A549 (cell line): ENCODE data around the gene CRIP2. TPM values are rescaled to one million over a fixed set of nuclear protein-coding genes. Genes with fewer than 3 reads are reported as not detected.

Experiments used
- ATAC-seq, 2 experiments: fragments of 200-7000 bp in 1 of 2; fragments of >200 bp in 1 of 2; cut with Nextera tagmentation in 1 of 2; cut with Tn5 transposase in 1 of 2; 3 replicates each; pipeline versions ENCODE4 v1.8.0 to v1.9.1; 2018 to 2020; ENCODE audit warnings: mild to moderate bottlenecking in 1 of 2, moderate library complexity in 1 of 2
- CTCF ChIA-PET: fragments of 300-600 bp; sonication (Branson Sonifier 250); formaldehyde crosslinking; extraction: SDS; loops from one replicate; lab custom pipeline; 2021; ENCODE audit warnings: antibody characterized with exemption, inconsistent platforms; lab: Yijun Ruan, JAX
- POLR2A ChIA-PET: fragments of 350-600 bp; formaldehyde crosslinking; extraction: SDS; loops from one replicate; lab custom pipeline; 2021; ENCODE audit warnings: antibody characterized with exemption, inconsistent platforms; lab: Yijun Ruan, JAX
- DNase-seq, 2 experiments: peaks; one replicate each; pipeline versions ENCODE4 v3.0.0 to v3.0.0-alpha.2; 2011 to 2016; ENCODE audit warnings: low read depth in 1 of 2, low spot score in 1 of 2
- FAIRE-seq: peaks from 2 replicates; lab custom pipeline; 2011; peaks lifted over from hg19 to GRCh38; lab: Jason Lieb, UNC
- H3K27ac ChIP-seq, 2 experiments: fragments of >200 bp; sonication (Bioruptor Twin); formaldehyde crosslinking; 3 replicates each; pipeline ENCODE4 v1.5.1; 2016 to 2017
- H3K4me1 ChIP-seq: fragments of >200 bp; sonication (Bioruptor Twin); formaldehyde crosslinking; 3 replicates; pipeline ENCODE4 v1.6.1; 2016
- H3K4me2 ChIP-seq: fragments of >200 bp; sonication (Bioruptor Twin); formaldehyde crosslinking; 3 replicates; pipeline ENCODE4 v1.6.1; 2016
- H3K4me3 ChIP-seq: fragments of >200 bp; sonication (Bioruptor Twin); formaldehyde crosslinking; 3 replicates; pipeline ENCODE4 v1.5.1; 2016
- H3K9me3 ChIP-seq: fragments of >200 bp; sonication (Bioruptor Twin); formaldehyde crosslinking; 3 replicates; pipeline ENCODE4 v1.6.1; 2016
- ATOH8 ChIP-seq: fragments of 250-450 bp; sonication (Bioruptor Pico); IDR thresholded peaks from 2 replicates; pipeline ENCODE4 v1.5.0; 2020; ENCODE audit warnings: low read depth, mild to moderate bottlenecking, moderate library complexity
- CBX2 ChIP-seq: fragments of 200-600 bp; sonication (generic); IDR thresholded peaks from 2 replicates; pipeline ENCODE4 v1.6.1; 2016; ENCODE audit warnings: low read depth, mild to moderate bottlenecking, borderline replicate concordance
- CHD2 ChIP-seq: fragments of 150-350 bp; IDR thresholded peaks from 2 replicates; pipeline ENCODE4 v1.6.1; 2014; ENCODE audit warnings: low read length; ENCODE audit not compliant: partially characterized antibody
- EHMT2 ChIP-seq: fragments of 200-600 bp; sonication (generic); IDR thresholded peaks from 2 replicates; pipeline ENCODE4 v1.6.1; 2016; ENCODE audit warnings: antibody characterized with exemption, low read depth, mild to moderate bottlenecking, moderate library complexity
- ELK1 ChIP-seq: fragments of 150-350 bp; IDR thresholded peaks from 2 replicates; pipeline ENCODE4 v1.6.1; 2014; ENCODE audit warnings: low read depth, mild to moderate bottlenecking, low read length
- ESRRA ChIP-seq: fragments of 150-350 bp; IDR thresholded peaks from 2 replicates; pipeline ENCODE4 v1.6.1; 2014; ENCODE audit warnings: mild to moderate bottlenecking, low read length, borderline replicate concordance
- GATA3 ChIP-seq: IDR thresholded peaks from 2 replicates; pipeline ENCODE4 v1.6.1; 2012; ENCODE audit warnings: borderline replicate concordance
- HOXB13 ChIP-seq: fragments of 250-450 bp; sonication (Bioruptor Pico); IDR thresholded peaks from 2 replicates; pipeline ENCODE4 v1.5.0; 2020; ENCODE audit warnings: low read depth, mild to moderate bottlenecking, moderate library complexity
- JUNB ChIP-seq: fragments of >200 bp; sonication (Bioruptor Twin); formaldehyde crosslinking; IDR thresholded peaks from 2 replicates; pipeline ENCODE4 v1.6.1; 2016
- KDM1A ChIP-seq: fragments of 200-600 bp; sonication (generic); IDR thresholded peaks from 2 replicates; pipeline ENCODE4 v1.6.1; 2016; ENCODE audit warnings: low read depth, mild to moderate bottlenecking
- KDM5A ChIP-seq: fragments of 200-600 bp; sonication (generic); IDR thresholded peaks from 2 replicates; pipeline ENCODE4 v1.6.1; 2016; ENCODE audit warnings: antibody characterized with exemption, mild to moderate bottlenecking
- MAFK ChIP-seq: fragments of 450-650 bp; IDR thresholded peaks from 2 replicates; pipeline ENCODE4 v1.6.1; 2014; ENCODE audit not compliant: partially characterized antibody
- MAX ChIP-seq: IDR thresholded peaks from 2 replicates; pipeline ENCODE4 v1.6.1; 2012
- MAZ ChIP-seq: fragments of 150-350 bp; IDR thresholded peaks from 2 replicates; pipeline ENCODE4 v1.6.1; 2014; ENCODE audit warnings: antibody characterized with exemption, low read depth, low read length, borderline replicate concordance
- NR3C1 ChIP-seq: fragments of >200 bp; sonication (Bioruptor Twin); formaldehyde crosslinking; IDR thresholded peaks from 3 replicates; pipeline ENCODE4 v1.6.1; 2017
- PBX3 ChIP-seq: IDR thresholded peaks from 2 replicates; pipeline ENCODE4 v1.6.1; 2012
- POLR2A ChIP-seq: IDR thresholded peaks from 2 replicates; pipeline ENCODE4 v1.6.1; 2012; ENCODE audit warnings: mild to moderate bottlenecking, low read length
- RAD21 ChIP-seq, 2 experiments: fragments of >200 bp in 1 of 2; sonication (Bioruptor Twin) in 1 of 2; formaldehyde crosslinking in 1 of 2; IDR thresholded peaks in 1 of 2; conservative IDR thresholded peaks in 1 of 2; 2 replicates in 1 of 2; 3 replicates in 1 of 2; pipeline ENCODE4 v1.6.1; 2012 to 2018; ENCODE audit warnings: inconsistent platforms in 1 of 2
- RCOR1 ChIP-seq: fragments of 150-350 bp; IDR thresholded peaks from 2 replicates; pipeline ENCODE4 v1.6.1; 2014; ENCODE audit warnings: antibody characterized with exemption, low read length, low read depth
- RNF2 ChIP-seq: fragments of 200-600 bp; sonication (generic); IDR thresholded peaks from 2 replicates; pipeline ENCODE4 v1.6.1; 2016; ENCODE audit warnings: low read depth, mild to moderate bottlenecking, antibody characterized with exemption, moderate library complexity, borderline replicate concordance
- SMC3 ChIP-seq: fragments of >200 bp; sonication (Bioruptor Twin); formaldehyde crosslinking; IDR thresholded peaks from 3 replicates; pipeline ENCODE4 v1.6.1; 2018; ENCODE audit warnings: inconsistent platforms
- ZSCAN20 ChIP-seq: fragments of 250-450 bp; sonication (Bioruptor Pico); IDR thresholded peaks from 2 replicates; pipeline ENCODE4 v1.8.0; 2022; ENCODE audit warnings: mild to moderate bottlenecking, moderate library complexity
- WGBS: methylation state at CpG from one replicate; pipeline ENCODE4 v1.1.6; 2017; ENCODE audit errors: missing lambda C conversion rate; 5-methylcytosine and 5-hydroxymethylcytosine counted together
- polyA plus RNA-seq, 4 experiments: library from polyadenylated mRNA; depleted of rRNA in 3 of 4; stranded (reverse); fragments of >200 nt; fragmentation: RNase III in 1 of 4; extraction: RNeasy Plus Mini Kit Qiagen cat#74134 plus additional on column Dnase treatment in 1 of 4; gene quantifications; 2 replicates in 3 of 4; 3 replicates in 1 of 4; pipeline ENCODE4 v1.2.3, GENCODE V29; 2011 to 2017

Gene CRIP2
- polyA plus RNA-seq, 2 of the 4 experiments (the other 2 are of a cell fraction), result 41.0 to 67.3 TPM

- TF ChIP-seq ATOH8 (no peak), ZSCAN20 (CRISPR knock-in tag) (no peak)
These were observed 8.9 kb downstream of the CRIP2 start (continued) for GRCh38 chr14:105483300-105484068.

- 81% methylated on average over 14 of the region's 20 CpGs for WGBS
- ChIA-PET POLR2A (no interaction called here), CTCF (interaction anchor here (1.0 to 4.7 kb wide), 4 partner anchors 14 to 44 kb away, joined by 3 to 107 read pairs (median 16); no protein-coding TSS in a partner anchor)
- TF ChIP-seq MAFK (no peak), EHMT2 (no peak), KDM5A (no peak), RCOR1 (no peak), POLR2A (peak; percentile 4; the same call in 1 of the 2 replicates)
- H3K4me1 ChIP-seq, result peaks cover 84% of the 10 kb centered on the region
- no peak for FAIRE-seq
- no peaks in the 10 kb centered on the region for H3K9me3 ChIP-seq
- H3K4me2 ChIP-seq, result 0 out of 3 replicates have a peak overlapping the region, but pooled peaks have one; percentile 5
- H3K4me3 ChIP-seq, result no peak overlapping the region
- H3K27ac ChIP-seq, result peak overlapping the region; percentile 99 to 100; a peak in 4 of 6 replicates
- DNase-seq, result peak in 1 of 2 experiments; percentile 53
- no peak for ATAC-seq
These were observed 9.7 kb downstream of the CRIP2 start for GRCh38 chr14:105484069-105484996.

GRCh38 chr14:105484997-105485393, 10.4 kb downstream of the CRIP2 start:
- H3K4me1 ChIP-seq, result peaks cover 80% of the 10 kb centered on the region
- DNase-seq (no peak), FAIRE-seq (no peak), ATAC-seq (no peak)
- WGBS, result 89% methylated on average over 15 of the region's 16 CpGs
- H3K4me2 ChIP-seq, result no peak overlapping the region
- no peak overlapping the region for H3K4me3 ChIP-seq
- H3K9me3 ChIP-seq, result no peaks in the 10 kb centered on the region
- POLR2A ChIA-PET, result no interaction called here
- CTCF ChIA-PET, result interaction anchor here (1.0 to 1.4 kb wide), 2 partner anchors 28 to 45 kb away, joined by 3 to 4 read pairs; no protein-coding TSS in a partner anchor
- no peak for TF ChIP-seq KDM1A
- no peak for TF ChIP-seq PBX3
- no peak for TF ChIP-seq ZSCAN20 (CRISPR knock-in tag)
- peak overlapping the region in 1 of 2 experiments; percentile 99; a peak in 3 of 6 replicates for H3K27ac ChIP-seq

GRCh38 chr14:105485739-105486162, 11.1 kb downstream of the CRIP2 start:
- no peak for FAIRE-seq
- Histone ChIP-seq H3K4me2 (peak overlapping the region; percentile 92), H3K4me3 (no peak overlapping the region), H3K9me3 (no peaks in the 10 kb centered on the region), H3K4me1 (peaks cover 72% of the 10 kb centered on the region), H3K27ac (peak overlapping the region; percentile 46 to 99)
- 31% methylated on average over 11 of the region's 12 CpGs for WGBS
- ChIA-PET POLR2A (interaction anchor here (1.4 kb wide), 1 partner anchor 43 kb away, joined by 3 read pairs; no protein-coding TSS in a partner anchor), CTCF (interaction anchor here (0.7 to 1.6 kb wide), 10 partner anchors 16 to 395 kb away, joined by 3 to 7 read pairs (median 4); no protein-coding TSS in a partner anchor)
- peak; percentile 0 to 14; a peak in 3 of 6 replicates for ATAC-seq
- peak; percentile 65 to 84 for DNase-seq
- peak; percentile 56 for TF ChIP-seq MAX
- no peak for TF ChIP-seq CBX2
- TF ChIP-seq ELK1, result no peak
- no peak for TF ChIP-seq JUNB
- peak; percentile 38 to 62 for TF ChIP-seq RAD21 (conservative IDR thresholded peaks at IDR 0.05 in 1 of 2, IDR thresholded peaks at IDR 0.05 in 1 of 2)
- no peak for TF ChIP-seq CHD2
- TF ChIP-seq ESRRA, result no peak
- 0 out of 2 replicates have a peak, but pooled peaks have one; percentile 32 for TF ChIP-seq HOXB13
- TF ChIP-seq RNF2, result no peak
- TF ChIP-seq GATA3, result peak; percentile 99
- TF ChIP-seq PBX3, result no peak
- no peak for TF ChIP-seq NR3C1
- TF ChIP-seq MAZ, result 0 out of 2 replicates have a peak, but pooled peaks have one; percentile 19
- peak; percentile 14; the same call in 1 of the 3 replicates for TF ChIP-seq SMC3
